Activated CD4-positive, alpha-beta T cell treated with anti-CD3 and anti-CD28 coated beads, Interleukin-2, amount 50 U/mL, for 1 hour (primary cell): ENCODE measurements around the gene DRD2.

ENCODE experiments used
- DNase-seq: peaks from one replicate; pipeline ENCODE4 v3.0.0-alpha.2; 2020

DRD2 gene

GRCh38 chr11:113440816-113441215 is 34.4 kb downstream of the DRD2 start:
- no peak for DNase-seq

- no peak for DNase-seq
Observed at GRCh38 chr11:113436672-113437252, 38.4 kb downstream of the DRD2 start.

DNA sequence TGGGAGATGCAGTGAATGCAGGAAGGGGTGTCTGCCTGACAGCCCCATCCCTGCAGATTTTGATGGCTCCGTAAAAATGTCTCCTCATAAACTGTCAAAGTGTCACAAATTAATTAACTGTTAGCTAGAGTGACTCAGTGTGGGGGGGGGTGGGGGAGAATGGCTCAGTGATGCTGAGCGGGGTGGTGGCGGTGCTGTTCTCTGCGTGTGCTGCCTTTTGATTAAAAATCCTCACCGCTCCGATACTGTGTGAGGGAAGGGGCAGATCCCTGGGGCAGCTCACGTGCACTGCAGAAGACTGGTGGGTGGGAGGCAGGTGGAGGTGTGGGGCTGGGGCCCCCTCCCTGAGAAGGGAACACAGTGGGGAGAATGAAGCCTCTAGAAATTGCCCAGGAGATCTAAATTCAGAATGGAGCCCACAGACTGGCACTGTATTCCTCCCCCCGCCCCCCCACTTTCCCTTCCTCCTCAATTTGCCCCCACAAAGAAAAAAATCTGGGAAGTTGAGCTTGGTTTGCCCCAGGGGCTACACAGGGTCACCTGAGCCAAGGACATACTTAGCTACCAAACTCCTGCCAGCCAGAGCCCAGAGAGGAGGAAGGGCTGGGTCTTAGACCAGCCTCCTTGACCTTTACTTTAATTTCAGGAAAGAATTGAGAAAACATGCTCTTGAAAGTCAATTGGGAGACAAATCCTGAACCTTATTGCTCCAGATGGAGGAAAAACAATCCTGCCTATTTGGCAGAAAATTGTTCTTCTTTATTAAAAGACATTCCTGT is 39.8 kb downstream of the DRD2 start:
- no peak for DNase-seq

DNA sequence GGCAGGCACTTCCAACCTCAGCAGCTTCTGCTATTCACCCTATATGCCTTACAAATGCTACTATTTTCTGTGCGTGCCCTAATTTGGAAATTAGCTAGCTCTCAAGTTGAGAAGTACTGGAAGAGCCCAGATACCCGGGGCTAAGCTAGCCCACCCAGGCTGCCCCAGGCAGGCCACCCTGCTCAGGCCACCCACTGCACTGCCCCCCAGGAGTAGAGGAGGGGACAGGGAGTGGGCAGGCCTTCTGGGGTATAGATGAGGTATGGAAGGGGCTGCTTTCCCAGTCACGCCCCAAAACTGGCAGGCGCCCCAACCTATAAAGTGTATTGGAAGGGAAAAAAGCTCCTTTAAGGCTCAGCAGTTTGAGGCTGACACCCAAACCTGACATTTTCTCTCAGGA is 43.5 kb downstream of the DRD2 start:
- no peak for DNase-seq

GRCh38 chr11:113426686-113427085 is 48.5 kb downstream of the DRD2 start:
- no peak for DNase-seq

GRCh38 chr11:113420808-113421207 is 54.4 kb downstream of the DRD2 start:
- no peak for DNase-seq

DNA sequence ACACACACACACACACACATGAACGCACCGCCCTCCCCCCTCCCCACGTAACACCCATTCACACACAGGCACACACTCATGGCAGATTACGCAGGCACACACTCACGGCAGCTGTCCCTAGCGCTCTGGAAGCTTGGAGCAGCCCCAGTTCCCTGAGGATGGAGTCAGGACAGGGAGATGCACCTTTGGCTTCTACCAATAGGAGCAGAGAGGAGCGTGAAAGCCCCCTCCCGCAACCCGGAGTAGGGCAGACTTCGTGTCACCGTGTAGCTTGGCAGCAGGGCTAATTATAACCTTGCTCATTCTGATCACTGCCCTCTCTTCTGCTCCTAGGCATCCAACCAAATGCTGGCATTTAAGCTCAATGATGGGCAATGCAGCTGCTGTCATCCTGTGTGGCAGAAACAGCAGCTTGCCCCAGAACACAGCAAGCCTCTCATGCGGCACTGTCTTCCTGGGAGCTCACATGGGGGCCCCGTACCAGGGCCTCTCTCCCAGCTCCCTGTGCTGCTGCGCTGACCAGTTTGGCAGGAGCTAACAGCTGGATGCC is 55.7 kb downstream of the DRD2 start:
- DNase-seq = no peak

DNA sequence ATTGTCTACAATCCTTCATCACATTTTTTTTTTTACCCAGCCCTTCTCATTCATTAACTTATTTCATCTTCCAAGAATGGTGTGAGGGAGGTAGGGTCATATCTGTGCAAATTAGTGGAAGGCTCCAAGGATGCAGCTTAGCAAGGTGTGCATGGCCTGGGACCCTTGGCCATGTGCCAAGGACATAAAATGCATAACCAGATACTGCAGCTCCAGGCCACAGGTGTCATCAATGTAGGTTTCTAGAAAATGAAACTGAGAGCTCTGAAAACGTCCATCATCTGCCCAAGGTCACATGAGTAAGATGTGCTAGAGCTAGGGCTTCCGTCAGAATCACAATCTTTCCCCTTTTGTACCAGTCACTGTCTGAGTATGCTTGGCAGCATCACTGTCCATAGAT is 57.8 kb downstream of the DRD2 start:
- no peak for DNase-seq

DNA sequence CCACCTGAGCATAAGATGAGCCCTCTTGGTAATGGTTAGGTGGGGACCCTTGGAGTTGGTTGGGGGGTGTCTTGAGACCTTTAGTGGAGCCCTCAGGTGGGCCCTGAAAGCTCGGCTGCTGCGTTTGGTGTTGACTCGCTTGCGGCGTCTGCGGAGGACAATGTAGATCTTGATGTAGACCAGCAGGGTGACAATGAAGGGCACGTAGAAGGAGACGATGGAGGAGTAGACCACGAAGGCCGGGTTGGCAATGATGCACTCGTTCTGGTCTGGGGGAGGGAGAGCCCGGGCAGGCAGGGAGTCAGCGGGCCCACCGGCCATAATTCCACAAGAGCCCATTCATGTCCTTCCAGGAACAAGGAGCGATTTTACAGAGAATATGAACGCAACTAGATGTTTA is 59.9 kb downstream of the DRD2 start:
- DNase-seq = no peak

DNA sequence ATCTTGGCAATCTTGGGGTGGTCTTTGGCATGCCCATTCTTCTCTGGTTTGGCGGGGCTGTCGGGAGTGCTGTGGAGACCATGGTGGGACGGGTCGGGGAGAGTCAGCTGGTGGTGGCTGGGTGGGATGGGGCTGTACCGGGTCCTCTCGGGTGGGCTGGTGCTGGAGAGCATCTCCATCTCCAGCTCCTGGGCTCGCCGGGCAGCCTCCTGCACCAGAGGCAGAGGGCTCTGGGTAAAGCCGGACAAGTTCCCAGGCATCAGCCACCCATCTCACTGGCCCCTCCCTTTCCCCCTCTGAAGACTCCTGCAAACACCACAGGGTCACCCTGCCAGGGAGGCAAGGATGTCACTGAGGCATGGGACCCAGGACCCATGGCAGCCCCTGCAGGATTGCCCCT is 62.5 kb downstream of the DRD2 start:
- DNase-seq = no peak

- DNase-seq = no peak
Observed at GRCh38 chr11:113411536-113411935, 63.7 kb downstream of the DRD2 start.

- DNase-seq = no peak
Observed at GRCh38 chr11:113410414-113411135, 64.6 kb downstream of the DRD2 start.

- DNase-seq = no peak
Observed at GRCh38 chr11:113409526-113409925, 65.7 kb downstream of the DRD2 start.

DNA sequence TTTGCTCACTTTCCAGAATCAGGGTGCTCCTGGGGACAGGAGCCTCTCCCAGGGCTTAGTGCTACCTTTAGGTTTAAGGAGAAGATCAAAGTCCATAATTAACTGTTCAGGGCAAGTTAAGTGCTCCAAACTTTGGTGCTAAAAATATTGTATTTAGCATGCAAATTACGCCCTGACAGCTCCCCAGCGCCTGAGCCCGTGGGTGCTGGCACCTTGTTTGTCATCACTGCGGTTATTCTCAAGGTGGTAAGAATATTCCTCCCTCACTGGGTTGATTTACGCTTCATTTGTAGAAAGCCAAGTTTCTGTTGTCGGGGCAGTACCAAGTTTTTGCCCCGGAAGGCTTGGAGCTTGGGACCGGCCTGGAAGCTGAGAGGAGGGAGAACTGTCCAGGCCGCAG is 66.3 kb downstream of the DRD2 start:
- DNase-seq = no peak

DNA sequence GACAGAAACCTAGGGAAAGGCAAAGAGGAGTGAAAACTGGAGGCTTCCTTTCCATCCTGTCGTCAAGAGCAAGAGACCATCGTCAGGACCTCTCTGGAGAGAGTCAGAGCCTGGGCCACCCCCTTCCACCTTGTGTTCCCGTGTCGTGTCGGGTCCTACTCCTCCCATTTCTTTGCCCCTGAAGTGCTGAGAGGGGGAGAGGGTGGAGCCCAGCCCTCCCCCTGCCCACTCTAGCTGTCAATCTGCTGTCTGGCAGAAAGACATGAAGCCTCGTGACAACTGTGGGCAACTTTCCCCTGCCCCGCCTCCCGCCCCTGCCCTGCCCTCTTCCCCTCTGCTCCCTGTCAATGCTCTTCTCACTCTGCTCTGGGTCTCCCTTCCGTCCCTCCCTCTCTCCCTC is 67.0 kb downstream of the DRD2 start:
- DNase-seq = no peak

GRCh38 chr11:113407163-113407562 is 68.0 kb downstream of the DRD2 start:
- DNase-seq = no peak

DNA sequence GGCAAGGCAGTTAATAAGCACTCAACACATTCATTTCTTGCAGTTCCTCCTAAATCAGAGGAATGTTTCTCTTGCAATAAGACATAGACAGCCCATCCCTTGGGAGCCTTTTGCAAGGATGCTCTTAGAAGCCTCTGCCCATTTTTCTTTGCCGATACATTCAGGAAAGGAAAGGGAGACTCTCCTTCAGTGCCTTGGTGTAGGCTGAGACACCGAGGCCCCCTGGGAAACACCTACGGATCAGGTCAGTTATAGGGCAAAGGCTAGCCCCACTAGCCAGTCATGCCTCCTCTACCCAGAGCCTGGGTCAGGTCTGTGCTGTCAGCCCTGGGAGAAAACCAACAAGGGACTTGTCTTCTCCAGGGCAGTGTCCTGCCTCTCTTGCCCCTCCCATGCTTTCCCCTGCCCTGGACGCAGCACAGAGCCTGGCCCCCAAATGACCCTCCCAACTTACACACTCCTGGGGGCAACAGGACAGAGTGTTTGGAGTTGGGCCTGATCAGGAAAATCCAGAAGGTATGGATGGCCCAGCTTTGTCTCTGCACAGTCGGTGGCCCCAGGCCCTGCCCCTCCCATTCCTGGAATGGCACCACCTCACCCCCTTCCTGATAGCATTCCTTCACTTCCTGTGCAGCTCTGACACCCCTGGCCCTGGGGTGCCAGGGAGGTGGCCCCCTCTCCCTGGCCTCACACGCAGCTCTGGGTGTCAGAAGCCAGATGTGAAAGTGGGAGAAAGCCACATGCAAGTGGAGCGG is 69.3 kb downstream of the DRD2 start:
- DNase-seq = no peak

DNA sequence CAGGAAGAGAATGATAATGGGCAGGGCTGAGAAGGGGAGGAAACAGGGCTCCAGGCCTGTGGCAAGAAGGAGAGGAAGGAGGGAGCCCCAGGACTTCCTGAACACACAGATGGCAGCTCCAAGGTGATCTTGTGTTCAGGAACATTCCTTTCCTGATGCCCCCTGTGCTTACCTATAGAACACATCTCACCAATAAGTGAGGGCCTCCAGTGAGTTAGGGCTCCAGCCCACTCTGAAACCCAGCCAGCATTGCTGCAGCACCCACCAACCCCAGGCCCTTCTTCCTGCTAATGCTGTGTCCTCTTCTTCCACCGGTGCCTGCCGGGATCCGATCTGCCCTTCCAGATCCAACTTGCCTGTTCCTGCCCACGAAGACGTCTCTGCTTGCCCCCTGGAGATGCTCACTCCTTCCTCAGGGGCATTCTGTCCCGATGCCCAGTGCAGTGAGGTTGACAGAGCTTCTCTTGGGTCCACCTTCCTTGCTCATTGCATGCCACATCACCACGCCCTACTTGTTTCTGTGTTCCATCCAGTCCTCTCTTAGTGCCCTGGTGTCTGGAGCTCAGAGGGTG is 70.3 kb downstream of the DRD2 start:
- DNase-seq = no peak

GRCh38 chr11:113401718-113402117 is 73.5 kb downstream of the DRD2 start:
- no peak for DNase-seq

DNA sequence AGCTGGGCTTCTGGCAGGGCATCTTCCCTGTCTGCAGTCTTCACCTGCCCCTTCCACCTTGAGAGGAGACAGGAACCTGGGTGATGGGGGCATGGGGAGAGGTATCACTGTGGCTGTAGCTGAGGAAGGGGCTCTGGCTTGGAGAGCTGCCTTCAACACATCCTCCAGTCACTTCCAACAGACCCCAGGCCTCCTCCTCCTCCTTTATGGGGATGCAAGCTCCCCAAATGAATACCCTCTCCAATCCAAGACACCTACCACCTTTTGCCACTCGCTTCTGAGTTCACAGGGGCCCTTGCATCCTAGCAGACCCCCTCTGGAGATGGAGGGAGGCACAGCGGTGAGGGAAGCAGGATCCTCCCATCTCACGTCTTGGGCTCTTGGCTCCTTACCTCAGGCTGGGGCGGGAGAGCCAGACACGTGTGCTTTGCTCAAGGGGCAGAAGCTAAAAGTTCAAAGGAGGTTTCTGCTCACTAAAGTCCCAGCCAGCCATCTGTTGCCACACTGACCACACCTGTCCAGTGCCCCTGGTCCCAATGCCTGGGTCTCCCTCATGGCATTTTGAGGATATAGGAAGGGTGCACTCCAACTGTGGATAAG is 74.5 kb downstream of the DRD2 start:
- no peak for DNase-seq

DNA sequence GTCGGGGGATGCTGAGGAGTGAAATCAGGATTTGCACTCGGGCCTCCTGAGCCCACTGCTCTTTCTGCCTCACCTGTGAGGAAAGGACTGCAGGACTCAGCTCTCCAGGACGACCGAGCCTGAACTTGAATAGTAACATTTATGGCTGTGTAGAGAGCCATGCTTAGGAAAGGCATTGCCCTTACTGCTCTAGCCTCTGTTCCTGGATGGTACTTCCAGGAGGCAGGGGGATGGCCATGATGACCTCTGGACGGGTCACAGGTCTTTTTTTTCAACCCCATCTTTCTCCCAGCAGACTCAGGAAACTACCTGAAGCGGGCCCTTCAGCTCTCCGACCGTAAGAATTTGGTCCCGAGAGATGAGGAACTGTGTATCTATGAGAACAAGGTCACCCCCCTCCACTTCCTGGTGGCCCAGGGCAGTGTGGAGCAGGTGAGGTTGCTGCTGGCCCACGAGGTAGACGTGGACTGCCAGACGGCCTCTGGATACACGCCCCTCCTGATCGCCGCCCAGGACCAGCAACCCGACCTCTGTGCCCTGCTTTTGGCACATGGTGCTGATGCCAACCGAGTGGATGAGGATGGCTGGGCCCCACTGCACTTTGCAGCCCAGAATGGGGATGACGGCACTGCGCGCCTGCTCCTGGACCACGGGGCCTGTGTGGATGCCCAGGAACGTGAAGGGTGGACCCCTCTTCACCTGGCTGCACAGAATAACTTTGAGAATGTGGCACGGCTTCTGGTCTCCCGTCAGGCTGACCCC is 76.3 kb downstream of the DRD2 start:
- no peak for DNase-seq

- no peak for DNase-seq
Observed at GRCh38 chr11:113397821-113398220, 77.4 kb downstream of the DRD2 start.
